ENCODE data around the gene POU5F2. TPM values are rescaled to one million over a fixed set of nuclear protein-coding genes. Genes with fewer than 3 reads are reported as not detected.

Gene POU5F2
- total RNA-seq, 1 donor from 2014 or later = 0.96 TPM

DNA sequence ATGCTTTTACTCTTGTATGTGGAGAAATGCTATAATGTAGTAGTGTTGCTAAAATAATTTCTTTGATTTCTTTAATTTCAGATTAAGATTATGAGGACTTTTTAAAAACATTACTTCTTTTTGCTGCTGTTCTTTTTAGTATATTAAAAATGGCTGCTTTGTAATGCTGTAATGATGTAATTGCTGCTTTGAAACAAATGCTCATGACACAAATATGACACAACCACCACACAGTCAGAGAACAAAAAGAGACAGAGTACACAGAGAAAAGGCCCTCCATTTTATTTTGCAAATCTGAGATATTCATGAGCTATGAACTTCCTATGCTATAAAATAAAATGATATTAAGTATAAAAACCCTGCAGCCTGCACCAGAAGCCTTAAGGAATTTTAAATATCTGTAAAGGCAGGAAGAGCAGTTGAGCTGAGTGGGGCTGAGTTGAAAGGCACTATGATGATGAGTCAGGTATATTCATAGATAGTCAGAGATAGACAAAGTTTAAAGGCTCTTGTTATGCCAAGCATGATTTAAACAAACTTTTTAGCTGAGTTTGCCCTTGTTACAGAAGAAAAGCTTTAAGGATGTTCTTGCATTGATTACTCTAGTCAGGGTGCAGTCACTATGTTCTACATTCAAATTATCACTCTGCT is 5.1 kb upstream of the POU5F2 start:
- Mint-ChIP-seq H3K36me3 (ENCODE audit: insufficient read depth) (no peaks in the 10 kb centered on the region), H3K27me3 (no peaks in the 10 kb centered on the region), H3K27ac (no peak overlapping the region), H3K4me3 (ENCODE audit: low read depth) (no peak overlapping the region), H3K9me3 (ENCODE audit: low read depth) (no peaks in the 10 kb centered on the region), H3K4me1 (ENCODE audit: low read depth) (no peaks in the 10 kb centered on the region)
- TF ChIP-seq, protein P1, sequence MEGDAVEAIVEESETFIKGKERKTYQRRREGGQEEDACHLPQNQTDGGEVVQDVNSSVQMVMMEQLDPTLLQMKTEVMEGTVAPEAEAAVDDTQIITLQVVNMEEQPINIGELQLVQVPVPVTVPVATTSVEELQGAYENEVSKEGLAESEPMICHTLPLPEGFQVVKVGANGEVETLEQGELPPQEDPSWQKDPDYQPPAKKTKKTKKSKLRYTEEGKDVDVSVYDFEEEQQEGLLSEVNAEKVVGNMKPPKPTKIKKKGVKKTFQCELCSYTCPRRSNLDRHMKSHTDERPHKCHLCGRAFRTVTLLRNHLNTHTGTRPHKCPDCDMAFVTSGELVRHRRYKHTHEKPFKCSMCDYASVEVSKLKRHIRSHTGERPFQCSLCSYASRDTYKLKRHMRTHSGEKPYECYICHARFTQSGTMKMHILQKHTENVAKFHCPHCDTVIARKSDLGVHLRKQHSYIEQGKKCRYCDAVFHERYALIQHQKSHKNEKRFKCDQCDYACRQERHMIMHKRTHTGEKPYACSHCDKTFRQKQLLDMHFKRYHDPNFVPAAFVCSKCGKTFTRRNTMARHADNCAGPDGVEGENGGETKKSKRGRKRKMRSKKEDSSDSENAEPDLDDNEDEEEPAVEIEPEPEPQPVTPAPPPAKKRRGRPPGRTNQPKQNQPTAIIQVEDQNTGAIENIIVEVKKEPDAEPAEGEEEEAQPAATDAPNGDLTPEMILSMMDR (IDR thresholded peaks at IDR 0.05; ENCODE audit: unreplicated experiment) = no peak
- no peak for DNase-seq (ENCODE audit: low spot score, unreplicated experiment)

DNA sequence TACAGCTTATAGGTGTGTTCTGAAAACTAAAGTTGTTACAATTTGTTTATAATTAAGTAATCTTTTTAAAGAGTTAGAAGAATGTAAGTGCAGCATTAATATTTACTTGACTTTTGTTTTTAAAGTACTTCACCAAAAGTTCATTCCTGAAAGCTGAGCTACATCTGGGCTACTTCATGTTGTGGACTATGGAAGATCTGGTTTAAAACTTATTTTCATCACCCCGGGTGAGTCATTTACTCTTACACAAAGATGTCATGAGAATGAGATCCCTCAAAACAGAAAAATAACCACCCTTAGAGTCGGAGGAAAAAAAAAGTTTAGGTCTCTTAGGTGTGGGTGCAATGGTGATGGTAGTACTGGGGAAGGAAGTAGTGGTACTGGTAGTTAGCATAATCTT is 5.1 kb downstream of the POU5F2 start:
- Mint-ChIP-seq H3K9me3 (ENCODE audit: low read depth) (no peaks in the 10 kb centered on the region), H3K27me3 (no peaks in the 10 kb centered on the region), H3K27ac (no peak overlapping the region), H3K36me3 (ENCODE audit: insufficient read depth) (peaks cover 1% of the 10 kb centered on the region), H3K4me1 (ENCODE audit: low read depth) (peaks cover 3% of the 10 kb centered on the region), H3K4me3 (ENCODE audit: low read depth) (no peak overlapping the region)
- TF ChIP-seq, protein P1 (IDR thresholded peaks at IDR 0.05; ENCODE audit: unreplicated experiment) = no peak
- no peak for DNase-seq (ENCODE audit: low spot score, unreplicated experiment)

DNA sequence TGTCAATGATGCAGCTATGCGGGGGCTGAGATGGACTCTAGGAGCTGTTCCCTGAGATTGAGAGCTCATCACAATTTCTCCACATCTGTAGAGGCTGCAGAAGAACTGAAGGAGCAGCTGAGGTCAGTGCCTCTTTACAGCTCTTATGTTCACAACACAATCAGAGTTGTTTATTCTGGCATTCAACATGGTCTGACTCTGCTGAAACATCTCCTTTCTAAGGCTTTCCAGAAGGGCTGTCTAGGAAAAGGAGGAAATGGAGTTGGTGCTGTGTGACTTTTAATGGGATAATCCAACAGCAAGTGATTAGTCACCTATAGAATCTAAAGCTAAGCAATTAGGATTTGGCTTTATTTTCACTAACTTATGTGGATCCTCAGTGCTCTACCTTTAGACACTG is 6.0 kb downstream of the POU5F2 start:
- Mint-ChIP-seq H3K4me3 (ENCODE audit: low read depth) (no peak overlapping the region), H3K36me3 (ENCODE audit: insufficient read depth) (peaks cover under 1% of the 10 kb centered on the region), H3K27ac (no peak overlapping the region), H3K4me1 (ENCODE audit: low read depth) (peaks cover 3% of the 10 kb centered on the region), H3K27me3 (no peaks in the 10 kb centered on the region), H3K9me3 (ENCODE audit: low read depth) (no peaks in the 10 kb centered on the region)
- TF ChIP-seq, protein P1 (IDR thresholded peaks at IDR 0.05; ENCODE audit: unreplicated experiment) = no peak
- DNase-seq (ENCODE audit: low spot score, unreplicated experiment) = no peak

DNA sequence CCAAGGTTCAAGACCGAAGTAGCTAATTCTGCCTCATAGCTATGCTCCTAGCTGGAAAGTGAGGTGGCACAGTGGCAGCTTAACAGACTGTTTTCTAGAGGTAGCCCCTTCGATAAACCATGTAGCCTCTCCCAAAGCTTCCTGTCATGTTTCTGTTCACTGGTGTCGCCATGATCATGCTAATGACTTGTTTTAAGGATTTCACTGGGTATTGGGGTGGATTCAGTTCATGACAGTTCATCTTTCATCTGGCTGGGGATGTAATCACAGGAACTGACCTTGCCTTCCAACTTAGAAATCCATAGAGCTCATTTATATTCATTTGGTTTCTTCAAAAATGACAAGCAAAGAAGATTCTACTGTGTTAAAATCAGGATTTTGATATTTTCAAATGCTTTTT is 9.4 kb downstream of the POU5F2 start:
- TF ChIP-seq, protein P1 (IDR thresholded peaks at IDR 0.05; ENCODE audit: unreplicated experiment) = no peak
- Mint-ChIP-seq H3K9me3 (ENCODE audit: low read depth) (no peaks in the 10 kb centered on the region), H3K4me1 (ENCODE audit: low read depth) (peaks cover 3% of the 10 kb centered on the region)

DNA sequence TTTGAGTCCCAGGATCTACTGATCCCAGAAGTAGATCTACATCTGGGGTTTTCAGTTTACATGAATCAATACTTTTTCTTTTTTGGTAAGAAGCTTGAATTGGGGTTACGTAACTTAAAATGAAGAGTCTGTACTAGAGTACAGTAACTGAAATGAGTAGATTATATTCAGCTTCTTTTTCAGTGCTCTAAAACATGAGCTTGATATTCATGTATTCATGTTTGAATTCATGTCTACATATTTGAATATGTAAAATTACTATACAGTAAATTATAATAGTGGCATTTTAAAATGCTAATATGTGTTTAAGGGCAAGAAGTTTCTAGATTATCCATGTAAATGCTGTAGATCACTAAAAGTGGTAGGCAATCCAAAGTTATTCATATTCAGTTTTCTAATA is 14.8 kb downstream of the POU5F2 start:
- no peak overlapping the region for H3K4me3 Mint-ChIP-seq (ENCODE audit: low read depth)
- H3K9me3 Mint-ChIP-seq (ENCODE audit: low read depth) = no peaks in the 10 kb centered on the region
- H3K27me3 Mint-ChIP-seq = no peaks in the 10 kb centered on the region
- H3K36me3 Mint-ChIP-seq (ENCODE audit: insufficient read depth) = no peaks in the 10 kb centered on the region
- DNase-seq (ENCODE audit: low spot score, unreplicated experiment) = no peak
- H3K4me1 Mint-ChIP-seq (ENCODE audit: low read depth) = peaks cover 6% of the 10 kb centered on the region
- no peak overlapping the region for H3K27ac Mint-ChIP-seq
- TF ChIP-seq, protein P1 (IDR thresholded peaks at IDR 0.05; ENCODE audit: unreplicated experiment) = no peak

More for the DNA sequence above, 9.4 kb downstream of the POU5F2 start:
- Mint-ChIP-seq H3K27ac (no peak overlapping the region), H3K27me3 (no peaks in the 10 kb centered on the region), H3K36me3 (ENCODE audit: insufficient read depth) (no peaks in the 10 kb centered on the region), H3K4me3 (ENCODE audit: low read depth) (no peak overlapping the region)
- no peak for DNase-seq (ENCODE audit: low spot score, unreplicated experiment)

Data from progenitor cell of endocrine pancreas (in vitro differentiated cells).